GM23338 (cell line): ENCODE data around the gene ZFAND6. TPM values are rescaled to one million over a fixed set of nuclear protein-coding genes. Genes with fewer than 3 reads are reported as not detected.

ENCODE experiments used
- ATAC-seq: fragments of 200-7000 bp; cut with Tn5 transposase; 3 replicates; pipeline ENCODE4 v1.9.1; 2020
- DNase-seq: peaks from one replicate; pipeline ENCODE4 v3.0.0-alpha.2; 2015; ENCODE audit warnings: low spot score
- H2AFZ ChIP-seq: fragments of 200-600 bp; sonication (generic); 2 replicates; pipeline ENCODE4 v1.8.0; 2016; ENCODE audit warnings: antibody characterized with exemption, mild to moderate bottlenecking, moderate library complexity
- H3F3A ChIP-seq: fragments of 200-600 bp; sonication (generic); replicated peaks from 2 replicates; pipeline ENCODE4 v1.8.0; 2017; ENCODE audit warnings: antibody characterized with exemption, mixed run types, low read depth
- H3K27ac ChIP-seq: fragments of 200-600 bp; sonication (generic); 2 replicates; pipeline ENCODE4 v1.6.1; 2016; ENCODE audit warnings: low read depth
- H3K27me3 ChIP-seq: fragments of 200-600 bp; sonication (generic); 2 replicates; pipeline ENCODE4 v1.8.0; 2016; ENCODE audit warnings: mild to moderate bottlenecking, mixed run types, moderate library complexity; ENCODE audit not compliant: insufficient read depth
- H3K36me3 ChIP-seq: fragments of 200-600 bp; sonication (generic); 2 replicates; pipeline ENCODE4 v1.8.0; 2016; ENCODE audit warnings: mild to moderate bottlenecking; ENCODE audit not compliant: insufficient read depth
- H3K4me1 ChIP-seq: fragments of 200-600 bp; sonication (generic); 2 replicates; pipeline ENCODE4 v1.8.0; 2016; ENCODE audit warnings: mild to moderate bottlenecking, moderate library complexity; ENCODE audit not compliant: insufficient read depth
- H3K4me2 ChIP-seq: fragments of 200-600 bp; sonication (generic); 2 replicates; pipeline ENCODE4 v1.7.1; 2017; ENCODE audit warnings: mixed run types
- H3K4me3 ChIP-seq: fragments of 200-600 bp; sonication (generic); 2 replicates; pipeline ENCODE4 v1.6.1; 2016; ENCODE audit warnings: mixed run types
- H3K79me2 ChIP-seq: fragments of 200-600 bp; sonication (generic); replicated peaks from 2 replicates; pipeline ENCODE4 v1.8.0; 2017; ENCODE audit warnings: mild to moderate bottlenecking; ENCODE audit not compliant: insufficient read depth
- H3K9me2 ChIP-seq: fragments of 200-600 bp; sonication (generic); 2 replicates; pipeline ENCODE4 v1.8.0; 2017; ENCODE audit not compliant: insufficient read depth
- H4K20me1 ChIP-seq: fragments of 200-600 bp; sonication (generic); replicated peaks from 2 replicates; pipeline ENCODE4 v1.8.0; 2017; ENCODE audit warnings: mild to moderate bottlenecking; ENCODE audit not compliant: insufficient read depth
- H3K27ac Mint-ChIP-seq: 2 replicates; pipeline ENCODE4 v1.8.0; 2020; ENCODE audit warnings: inconsistent platforms, mild to moderate bottlenecking, moderate library complexity, mixed read lengths
- H3K27me3 Mint-ChIP-seq: 3 replicates; pipeline ENCODE4 v1.8.0; 2022; ENCODE audit warnings: low read depth, mild to moderate bottlenecking, moderate library complexity, mixed read lengths, inconsistent platforms; ENCODE audit not compliant: insufficient read depth, poor library complexity
- H3K36me3 Mint-ChIP-seq: 3 replicates; pipeline ENCODE4 v1.8.0; 2021; ENCODE audit warnings: low read depth, mild to moderate bottlenecking, inconsistent platforms, moderate library complexity, mixed read lengths
- H3K4me1 Mint-ChIP-seq: 3 replicates; pipeline ENCODE4 v1.8.0; 2020; ENCODE audit warnings: mild to moderate bottlenecking, inconsistent platforms, mixed read lengths
- H3K4me3 Mint-ChIP-seq: 3 replicates; pipeline ENCODE4 v1.8.0; 2021; ENCODE audit warnings: moderate library complexity, mild to moderate bottlenecking, inconsistent platforms, mixed read lengths
- H3K9me3 Mint-ChIP-seq: 3 replicates; pipeline ENCODE4 v1.8.0; 2020; ENCODE audit warnings: moderate library complexity, mild to moderate bottlenecking, inconsistent platforms, mixed read lengths
- CREB1 ChIP-seq: fragments of 250-450 bp; sonication (Bioruptor Pico); IDR thresholded peaks from 2 replicates; pipeline ENCODE4 v1.5.0; 2020; ENCODE audit warnings: low read depth, mild to moderate bottlenecking, moderate library complexity
- CTCF ChIP-seq, 2 experiments: fragments of 200-600 bp in 1 of 2; sonication (generic) in 1 of 2; conservative IDR thresholded peaks; 2 replicates each; pipeline versions ENCODE4 v1.5.1 to v1.6.1; 2016 to 2017; ENCODE audit warnings: antibody characterized with exemption in 2 of 2, low read depth in 2 of 2, mild to moderate bottlenecking in 2 of 2, moderate library complexity in 1 of 2
- ETS1 ChIP-seq: IDR thresholded peaks from 2 replicates; pipeline ENCODE4 v1.6.1; 2016; ENCODE audit warnings: antibody characterized with exemption
- EZH2 ChIP-seq: fragments of 200-600 bp; sonication (generic); IDR thresholded peaks from one replicate; pipeline ENCODE4 v1.8.0; 2017; ENCODE audit warnings: antibody characterized with exemption, mild to moderate bottlenecking, low read depth; ENCODE audit not compliant: unreplicated experiment
- EZH2phosphoT487 ChIP-seq: fragments of 200-600 bp; sonication (generic); IDR thresholded peaks from one replicate; pipeline ENCODE4 v1.8.1; 2018; ENCODE audit warnings: antibody characterized with exemption; ENCODE audit not compliant: unreplicated experiment
- NANOG ChIP-seq: IDR thresholded peaks from 2 replicates; pipeline ENCODE4 v1.6.1; 2016; ENCODE audit warnings: antibody characterized with exemption, borderline replicate concordance
- REST ChIP-seq: IDR thresholded peaks from one replicate; pipeline ENCODE4 v1.6.1; 2018; ENCODE audit warnings: antibody characterized with exemption; ENCODE audit not compliant: unreplicated experiment
- STAT1 ChIP-seq: IDR thresholded peaks from one replicate; pipeline ENCODE4 v1.6.1; 2016; ENCODE audit warnings: antibody characterized with exemption; ENCODE audit not compliant: unreplicated experiment
- ZNF114 ChIP-seq: fragments of 250-450 bp; sonication (Bioruptor Pico); IDR thresholded peaks from 2 replicates; pipeline ENCODE4 v1.5.0; 2020; ENCODE audit warnings: mild to moderate bottlenecking, moderate library complexity
- ZNF462 ChIP-seq: fragments of 250-450 bp; sonication (Bioruptor Pico); IDR thresholded peaks from 2 replicates; pipeline ENCODE4 v1.5.0; 2020; ENCODE audit warnings: mild to moderate bottlenecking, moderate library complexity
- polyA plus RNA-seq: library from polyadenylated mRNA; unstranded; fragments of >200 nt; fragmentation: Nextera tagmentation; extraction: Ambion mirVana; gene quantifications from 2 replicates; pipeline ENCODE4 v1.2.1, GENCODE V29; 2016
- total RNA-seq: library from RNA; depleted of rRNA; stranded (reverse); fragments of >200 nt; shearing (Covaris generic); gene quantifications from 2 replicates; pipeline ENCODE4 v1.2.3, GENCODE V29; 2014

Gene ZFAND6
- total and polyA plus RNA-seq, 2 experiments from 2014 or later: 205 to 292 TPM

GRCh38 chr15:80172401-80172800 is 112.9 kb downstream of the ZFAND6 start:
- Mint-ChIP-seq H3K4me1 (no peaks in the 10 kb centered on the region; the same call in 2 of the 3 replicates), H3K36me3 (peaks cover 38% of the 10 kb centered on the region), H3K27ac (no peak overlapping the region), H3K27me3 (peaks cover 3% of the 10 kb centered on the region), H3K9me3 (peaks cover 2% of the 10 kb centered on the region; the same call in 1 of the 3 replicates), H3K4me3 (no peak overlapping the region)
- Histone ChIP-seq H3K4me1 (no peaks in the 10 kb centered on the region), H2AFZ (no peak overlapping the region), H3K9me2 (no peaks in the 10 kb centered on the region), H4K20me1 (no peaks in the 10 kb centered on the region; the same call in 1 of the 2 replicates), H3K4me2 (no peak overlapping the region), H3F3A (no peaks in the 10 kb centered on the region), H3K79me2 (no peaks in the 10 kb centered on the region), H3K27ac (no peak overlapping the region), H3K4me3 (no peak overlapping the region), H3K27me3 (no peaks in the 10 kb centered on the region), H3K36me3 (no peaks in the 10 kb centered on the region)
- TF ChIP-seq ETS1 (no peak), ZNF114 (no peak), EZH2 (no peak), ZNF462 (CRISPR knock-in tag) (no peak), EZH2phosphoT487 (no peak), NANOG (no peak), CTCF (conservative IDR thresholded peaks at IDR 0.05; ENCODE audit: low read depth in 2 of 2) (no peak), REST (no peak), STAT1 (no peak), CREB1 (no peak)
- ATAC-seq (no peak), DNase-seq (no peak)
